WTC11 (cell line): ENCODE data around the gene BPIFB2. TPM values are rescaled to one million over a fixed set of nuclear protein-coding genes. Genes with fewer than 3 reads are reported as not detected.

Experiments used
- ATAC-seq: fragments of 200-7000 bp; cut with Tn5 transposase; 2 replicates; pipeline ENCODE4 v1.10.0; 2021; ENCODE audit warnings: mild to moderate bottlenecking, moderate library complexity
- Bru-seq: library from RNA; stranded (reverse); fragments of 400-500 nt; gene quantifications from one replicate; lab custom pipeline; 2021; lab: Mats Ljungman, UMichigan
- CTCF ChIA-PET: fragments of 300-600 bp; sonication (Branson Sonifier 250); formaldehyde crosslinking; loops from one replicate; lab custom pipeline; 2021; ENCODE audit warnings: antibody characterized with exemption; lab: Charles Lee
- POLR2A ChIA-PET: fragments of 350-600 bp; sonication (Branson Sonifier 250); formaldehyde crosslinking; loops from one replicate; lab custom pipeline; 2021; ENCODE audit warnings: antibody characterized with exemption; lab: Charles Lee
- DNase-seq: peaks from one replicate; pipeline ENCODE4 v3.0.0; 2021; ENCODE audit warnings: low spot score
- H3K27ac Mint-ChIP-seq: 2 replicates; pipeline ENCODE4 v1.8.0; 2021; ENCODE audit warnings: mixed read lengths
- H3K27me3 Mint-ChIP-seq: 2 replicates; pipeline ENCODE4 v1.8.0; 2021; ENCODE audit warnings: low read depth, mild to moderate bottlenecking, moderate library complexity, mixed read lengths
- H3K36me3 Mint-ChIP-seq: 2 replicates; pipeline ENCODE4 v1.8.0; 2021; ENCODE audit warnings: mixed read lengths
- H3K4me1 Mint-ChIP-seq: 2 replicates; pipeline ENCODE4 v1.8.0; 2022; ENCODE audit warnings: mixed read lengths
- H3K4me3 Mint-ChIP-seq: 2 replicates; pipeline ENCODE4 v1.8.0; 2021; ENCODE audit warnings: mild to moderate bottlenecking, moderate library complexity, mixed read lengths
- H3K9me3 Mint-ChIP-seq: 2 replicates; pipeline ENCODE4 v1.8.0; 2021; ENCODE audit warnings: mixed read lengths
- ATF3 ChIP-seq: sonication (generic); formaldehyde crosslinking; conservative IDR thresholded peaks from 2 replicates; pipeline ENCODE4 v1.8.1; 2022; ENCODE audit warnings: mild to moderate bottlenecking, missing genetic modification reagents
- ATF6 ChIP-seq: sonication (generic); formaldehyde crosslinking; IDR thresholded peaks from 2 replicates; pipeline ENCODE4 v1.8.1; 2023; ENCODE audit warnings: mild to moderate bottlenecking, missing genetic modification reagents
- CDX4 ChIP-seq: fragments of 250-450 bp; sonication (Bioruptor Pico); IDR thresholded peaks from 2 replicates; pipeline ENCODE4 v1.9.0; 2021; ENCODE audit warnings: moderate library complexity, mild to moderate bottlenecking, inconsistent platforms, borderline replicate concordance
- E2F1 ChIP-seq: sonication (generic); formaldehyde crosslinking; IDR thresholded peaks from 2 replicates; pipeline ENCODE4 v1.8.0; 2022; ENCODE audit warnings: mild to moderate bottlenecking, missing genetic modification reagents
- ELF4 ChIP-seq: sonication (generic); formaldehyde crosslinking; IDR thresholded peaks from 2 replicates; pipeline ENCODE4 v1.8.1; 2022; ENCODE audit warnings: low read depth, mild to moderate bottlenecking, moderate library complexity, missing genetic modification reagents
- ESRRA ChIP-seq: sonication (generic); formaldehyde crosslinking; IDR thresholded peaks from 2 replicates; pipeline ENCODE4 v1.8.1; 2022; ENCODE audit warnings: mild to moderate bottlenecking, missing genetic modification reagents, borderline replicate concordance
- ETV6 ChIP-seq: sonication (generic); formaldehyde crosslinking; IDR thresholded peaks from 2 replicates; pipeline ENCODE4 v1.8.1; 2022; ENCODE audit warnings: mild to moderate bottlenecking, missing genetic modification reagents
- FOXK1 ChIP-seq: sonication (generic); formaldehyde crosslinking; IDR thresholded peaks from 2 replicates; pipeline ENCODE4 v1.8.0; 2022; ENCODE audit warnings: mild to moderate bottlenecking, moderate library complexity, missing genetic modification reagents
- GABPB1 ChIP-seq: sonication (generic); formaldehyde crosslinking; IDR thresholded peaks from 2 replicates; pipeline ENCODE4 v1.8.1; 2023; ENCODE audit warnings: mild to moderate bottlenecking, missing genetic modification reagents
- NFE2L1 ChIP-seq: sonication (generic); formaldehyde crosslinking; IDR thresholded peaks from 2 replicates; pipeline ENCODE4 v1.8.1; 2023; ENCODE audit warnings: missing genetic modification reagents
- NFYB ChIP-seq: sonication (generic); formaldehyde crosslinking; conservative IDR thresholded peaks from 2 replicates; pipeline ENCODE4 v1.8.0; 2022; ENCODE audit warnings: low read depth, missing genetic modification reagents
- NR1H2 ChIP-seq: sonication (generic); formaldehyde crosslinking; IDR thresholded peaks from 2 replicates; pipeline ENCODE4 v1.9.0; 2021; ENCODE audit warnings: mild to moderate bottlenecking, moderate library complexity, missing genetic modification reagents
- OVOL2 ChIP-seq: fragments of 250-450 bp; sonication (Bioruptor Pico); IDR thresholded peaks from 2 replicates; pipeline ENCODE4 v1.9.0; 2021; ENCODE audit warnings: mild to moderate bottlenecking, borderline replicate concordance
- PRRX2 ChIP-seq: fragments of 250-450 bp; sonication (Bioruptor Pico); IDR thresholded peaks from 2 replicates; pipeline ENCODE4 v1.8.0; 2021; ENCODE audit warnings: mild to moderate bottlenecking
- SOX15 ChIP-seq: fragments of 250-450 bp; sonication (Bioruptor Pico); IDR thresholded peaks from 2 replicates; pipeline ENCODE4 v1.9.0; 2021; ENCODE audit warnings: mild to moderate bottlenecking
- TEAD1 ChIP-seq: sonication (generic); formaldehyde crosslinking; IDR thresholded peaks from 2 replicates; pipeline ENCODE4 v1.8.0; 2022; ENCODE audit warnings: mild to moderate bottlenecking, missing genetic modification reagents
- TP53 ChIP-seq: sonication (generic); formaldehyde crosslinking; IDR thresholded peaks from 2 replicates; pipeline ENCODE4 v1.8.1; 2023; ENCODE audit warnings: mild to moderate bottlenecking, missing genetic modification reagents
- ZBTB21 ChIP-seq: sonication (generic); formaldehyde crosslinking; IDR thresholded peaks from 2 replicates; pipeline ENCODE4 v1.8.1; 2023; ENCODE audit warnings: mild to moderate bottlenecking, missing genetic modification reagents, borderline replicate concordance
- ZNF512 ChIP-seq: sonication (generic); formaldehyde crosslinking; IDR thresholded peaks from 2 replicates; pipeline ENCODE4 v1.8.1; 2022; ENCODE audit warnings: missing genetic modification reagents, borderline replicate concordance
- ZNF671 ChIP-seq: fragments of 250-450 bp; sonication (Bioruptor Pico); IDR thresholded peaks from 2 replicates; pipeline ENCODE4 v1.8.0; 2021; ENCODE audit warnings: mild to moderate bottlenecking
- long read RNA-seq, 3 experiments: library from RNA in 1 of 3; library from capped mRNA in 1 of 3; library from polyadenylated mRNA in 1 of 3; unstranded in 2 of 3; stranded (forward) in 1 of 3; transcript quantifications; one replicate each; pipeline ENCODE4 v2.0.0, GENCODE V29; 2021
- total RNA-seq: library from RNA; stranded (reverse); gene quantifications from 3 replicates; pipeline ENCODE4 v1.2.3, GENCODE V29; 2021

Gene BPIFB2
- total RNA-seq (0.09 TPM in 3 replicates), Bru-seq, nascent RNA (not detected)
- long read RNA-seq, experiment 1: 0 reads
- long read RNA-seq, experiment 2: 0 reads
- long read RNA-seq, experiment 3: 0 reads

GRCh38 chr20:33007376-33008335 is at the start of gene BPIFB2:
Gene BPIFB2, plus strand, starts transcription at chr20:33007704. Its CDS starts 871 bp downstream, at chr20:33008575.
- Mint-ChIP-seq H3K27me3 (no peaks in the 10 kb centered on the region), H3K4me1 (peaks cover 6% of the 10 kb centered on the region; the same call in 1 of the 2 replicates), H3K4me3 (no peak within 1 kb of the TSS), H3K27ac (no peak within 1 kb of the TSS), H3K9me3 (peaks cover 6% of the 10 kb centered on the region), H3K36me3 (no peaks in the 10 kb centered on the region; the same call in 1 of the 2 replicates)
- ChIA-PET POLR2A (no interaction called here), CTCF (interaction anchor here (1.3 to 3.5 kb wide), 5 partner anchors 8 to 106 kb away, joined by 3 to 34 read pairs (median 5); partner anchors contain the start of gene BPIFB6)
- ATAC-seq (no peak), DNase-seq (no peak)
- peak; percentile 88 for TF ChIP-seq GABPB1
- no peak for TF ChIP-seq OVOL2 (CRISPR knock-in tag)

GRCh38 chr20:32958574-32958973 is 48.9 kb upstream of the BPIFB2 start:
- peaks cover 6% of the 10 kb centered on the region for H3K4me1 Mint-ChIP-seq
- no peak for ATAC-seq

GRCh38 chr20:32959351-32960221 is 47.9 kb upstream of the BPIFB2 start:
- POLR2A ChIA-PET: interaction anchor here (0.5 to 0.6 kb wide), 2 partner anchors 249 to 274 kb away, joined by 3 to 6 read pairs; no protein-coding TSS in a partner anchor
- H3K36me3 Mint-ChIP-seq: peaks cover 14% of the 10 kb centered on the region

More at GRCh38 chr20:32958574-32958973, 48.9 kb upstream of the BPIFB2 start:
- Mint-ChIP-seq H3K27ac (no peak overlapping the region), H3K36me3 (peaks cover 14% of the 10 kb centered on the region), H3K9me3 (peaks cover 39% of the 10 kb centered on the region), H3K27me3 (peaks cover 27% of the 10 kb centered on the region), H3K4me3 (no peak overlapping the region)
- ChIA-PET CTCF (interaction anchor here (1.0 kb wide), 1 partner anchor 13 kb away, joined by 5 read pairs; no protein-coding TSS in a partner anchor), POLR2A (no interaction called here)
- DNase-seq: no peak
- no peak for TF ChIP-seq NFE2L1 (CRISPR knock-in tag)
- TF ChIP-seq ATF3 (CRISPR knock-in tag): no peak
- TF ChIP-seq ZNF671 (CRISPR knock-in tag): no peak
- TF ChIP-seq SOX15 (CRISPR knock-in tag): no peak
- no peak for TF ChIP-seq TP53
- no peak for TF ChIP-seq NFYB (CRISPR knock-in tag)
- no peak for TF ChIP-seq ZBTB21 (CRISPR knock-in tag)
- TF ChIP-seq FOXK1 (CRISPR knock-in tag): no peak
- TF ChIP-seq ETV6 (CRISPR knock-in tag): no peak
- no peak for TF ChIP-seq ZNF512 (CRISPR knock-in tag)
- no peak for TF ChIP-seq ELF4 (CRISPR knock-in tag)
- TF ChIP-seq PRRX2: no peak
- TF ChIP-seq E2F1 (CRISPR knock-in tag): no peak

More at GRCh38 chr20:32959351-32960221, 47.9 kb upstream of the BPIFB2 start:
- H3K9me3 Mint-ChIP-seq: peaks cover 33% of the 10 kb centered on the region
- H3K4me1 Mint-ChIP-seq: peaks cover 6% of the 10 kb centered on the region
- CTCF ChIA-PET: interaction anchor here (1.5 to 1.7 kb wide), 2 partner anchors 14 to 16 kb away, joined by 4 to 7 read pairs; no protein-coding TSS in a partner anchor
- no peak for ATAC-seq
- H3K27ac Mint-ChIP-seq: no peak overlapping the region
- H3K27me3 Mint-ChIP-seq: peaks cover 16% of the 10 kb centered on the region
- TF ChIP-seq ATF3 (CRISPR knock-in tag) (no peak), ATF6 (CRISPR knock-in tag) (no peak), FOXK1 (CRISPR knock-in tag) (no peak), OVOL2 (CRISPR knock-in tag) (no peak), CDX4 (CRISPR knock-in tag) (no peak), TEAD1 (no peak), ESRRA (CRISPR knock-in tag) (no peak), NR1H2 (CRISPR knock-in tag) (no peak)
- H3K4me3 Mint-ChIP-seq: no peak overlapping the region
- no peak for DNase-seq
